CD14-positive monocyte (primary cell): ENCODE results near the gene USP17L17. TPM values are rescaled to one million over a fixed set of nuclear protein-coding genes. Genes with fewer than 3 reads are reported as not detected.
"Not testable (repeated sequence)": the region's sequence is repeated elsewhere in the genome, so short reads cannot be mapped to it uniquely, and the experiment has no call there.

Experiments used
- DNase-seq, 3 donors: peaks; one replicate each; pipeline ENCODE4 v3.0.0-alpha.2; 2011 to 2022
- H2AFZ ChIP-seq: 2 replicates; pipeline ENCODE4 v1.6.0; 2012; ENCODE audit warnings: mild to moderate bottlenecking, low read depth, low read length, inconsistent platforms; ENCODE audit not compliant: insufficient read depth, poor library complexity, severe bottlenecking
- H3K27ac ChIP-seq, 2 donors: 1 replicate in 1 of 2; 2 replicates in 1 of 2; pipeline ENCODE4 v1.5.1; 2012 to 2013; ENCODE audit warnings: low read length in 2 of 2, control low read depth in 1 of 2, inconsistent platforms in 1 of 2, low read depth in 1 of 2, mild to moderate bottlenecking in 1 of 2
- H3K27me3 ChIP-seq, 2 donors: one replicate each; pipeline versions ENCODE4 v1.6.0 to v1.6.1; 2011 to 2013; ENCODE audit warnings: low read length in 2 of 2; ENCODE audit not compliant: control insufficient read depth in 2 of 2, insufficient read depth in 2 of 2
- H3K36me3 ChIP-seq, 2 donors: replicated peaks in 1 of 2; 1 replicate in 1 of 2; 2 replicates in 1 of 2; pipeline versions ENCODE4 v1.5.1 to v1.6.1; 2012 to 2013; ENCODE audit warnings: low read length in 2 of 2, control low read depth in 1 of 2, inconsistent platforms in 1 of 2, mild to moderate bottlenecking in 1 of 2; ENCODE audit not compliant: insufficient read depth in 2 of 2, control insufficient read depth in 1 of 2
- H3K4me1 ChIP-seq, 2 donors: 1 replicate in 1 of 2; 2 replicates in 1 of 2; pipeline versions ENCODE4 v1.5.1 to v1.6.1; 2012 to 2013; ENCODE audit warnings: low read length in 2 of 2, control low read depth in 1 of 2, inconsistent platforms in 1 of 2, mild to moderate bottlenecking in 1 of 2, moderate library complexity in 1 of 2; ENCODE audit not compliant: insufficient read depth in 2 of 2, control insufficient read depth in 1 of 2
- H3K4me2 ChIP-seq: replicated peaks from 2 replicates; pipeline ENCODE3; 2012; ENCODE audit warnings: low read length, moderate library complexity, mild to moderate bottlenecking; ENCODE audit not compliant: poor library complexity, severe bottlenecking; ENCODE audit errors: extremely low read depth
- H3K4me3 ChIP-seq, 3 experiments: fragments of 200-600 bp in 1 of 3; sonication (generic) in 1 of 3; replicated peaks in 1 of 3; 1 replicate in 2 of 3; 2 replicates in 1 of 3; pipeline ENCODE4 v1.5.1; 2011 to 2013; ENCODE audit warnings: low read length in 3 of 3, mild to moderate bottlenecking in 3 of 3, control low read depth in 2 of 3, low read depth in 2 of 3, inconsistent platforms in 1 of 3, moderate library complexity in 1 of 3
- H3K79me2 ChIP-seq: 2 replicates; pipeline ENCODE4 v1.6.0; 2012; ENCODE audit warnings: mild to moderate bottlenecking, control low read depth, inconsistent platforms, low read length, moderate library complexity; ENCODE audit not compliant: insufficient read depth
- H3K9ac ChIP-seq: 2 replicates; pipeline ENCODE4 v1.6.0; 2017; ENCODE audit warnings: low read length, mild to moderate bottlenecking; ENCODE audit not compliant: insufficient read depth, poor library complexity, severe bottlenecking
- H3K9me3 ChIP-seq, 2 donors: replicated peaks in 1 of 2; 1 replicate in 1 of 2; 2 replicates in 1 of 2; pipeline versions ENCODE4 v1.5.1 to v1.6.1; 2012 to 2013; ENCODE audit warnings: low read length in 2 of 2, control low read depth in 1 of 2; ENCODE audit not compliant: control insufficient read depth in 1 of 2, insufficient read depth in 1 of 2
- H4K20me1 ChIP-seq: 2 replicates; pipeline ENCODE4 v1.6.0; 2012; ENCODE audit warnings: mild to moderate bottlenecking, low read length, control low read depth, moderate library complexity; ENCODE audit not compliant: insufficient read depth
- H3K27ac Mint-ChIP-seq, 7 donors: one replicate each; pipeline ENCODE4 v1.8.0; 2020; ENCODE audit warnings: mild to moderate bottlenecking in 7 of 7, mixed read lengths in 7 of 7, moderate library complexity in 6 of 7, inconsistent platforms in 2 of 7
- H3K27me3 Mint-ChIP-seq, 3 donors: one replicate each; pipeline ENCODE4 v1.8.0; 2021 to 2022; ENCODE audit warnings: low read depth in 3 of 3, mild to moderate bottlenecking in 3 of 3, mixed read lengths in 3 of 3, moderate library complexity in 3 of 3, inconsistent platforms in 1 of 3
- H3K36me3 Mint-ChIP-seq, 2 donors: one replicate each; pipeline ENCODE4 v1.8.0; 2020; ENCODE audit warnings: mixed read lengths in 2 of 2, inconsistent platforms in 1 of 2, mild to moderate bottlenecking in 1 of 2
- H3K4me1 Mint-ChIP-seq: one replicate; pipeline ENCODE4 v1.8.0; 2020; ENCODE audit warnings: mild to moderate bottlenecking, mixed read lengths
- H3K4me3 Mint-ChIP-seq, 2 donors: one replicate each; pipeline ENCODE4 v1.8.0; 2020; ENCODE audit warnings: mild to moderate bottlenecking in 2 of 2, mixed read lengths in 2 of 2, moderate library complexity in 1 of 2
- H3K9me3 Mint-ChIP-seq, 7 donors: one replicate each; pipeline ENCODE4 v1.8.0; 2020 to 2022; ENCODE audit warnings: mixed read lengths in 7 of 7, mild to moderate bottlenecking in 6 of 7, moderate library complexity in 6 of 7, inconsistent platforms in 2 of 7
- WGBS: methylation state at CpG from one replicate; pipeline ENCODE4 v1.1.5; 2013; ENCODE audit warnings: missing lambda C conversion rate; ENCODE audit not compliant: insufficient coverage; 5-methylcytosine and 5-hydroxymethylcytosine counted together
- intact Hi-C, 2 donors: fragments of 100-400 bp; cut with micrococcal nuclease; formaldehyde crosslinking; loops; one replicate each; pipeline versions ENCODE4 v1.15.0 to v1.15.1; 2023
- polyA minus RNA-seq: library from RNA; depleted of rRNA, polyadenylated mRNA; stranded (reverse); fragments of >200 nt; gene quantifications from 2 replicates; pipeline ENCODE4 v1.2.3, GENCODE V29; 2012
- polyA plus RNA-seq, 3 donors: library from polyadenylated mRNA; depleted of rRNA in 1 of 3; unstranded in 2 of 3; stranded (reverse) in 1 of 3; fragments of 300-500 nt in 2 of 3; fragments of >200 nt in 1 of 3; fragmentation: Illumina TruSeq in 2 of 3; gene quantifications; 1 replicate in 2 of 3; 2 replicates in 1 of 3; pipeline ENCODE4 v1.2.3, GENCODE V29; 2012 to 2021
- total RNA-seq, 12 experiments: library from RNA in 1 of 12; stranded (reverse) in 1 of 12; fragments of 120-200 nt in 1 of 12; gene quantifications; one replicate each; pipeline ENCODE4 v1.2.4 and lab custom pipeline; 2013 to 2026; ENCODE audit warnings: mixed read lengths in 6 of 12, inconsistent platforms in 1 of 12

Gene USP17L17
- total RNA-seq (2013): not detected
- polyA plus RNA-seq (not detected), polyA minus RNA-seq (not detected in 2 replicates), total RNA-seq (lab: John Stamatoyannopoulos, UW) (0 reads per million in 11 experiments)

DNA sequence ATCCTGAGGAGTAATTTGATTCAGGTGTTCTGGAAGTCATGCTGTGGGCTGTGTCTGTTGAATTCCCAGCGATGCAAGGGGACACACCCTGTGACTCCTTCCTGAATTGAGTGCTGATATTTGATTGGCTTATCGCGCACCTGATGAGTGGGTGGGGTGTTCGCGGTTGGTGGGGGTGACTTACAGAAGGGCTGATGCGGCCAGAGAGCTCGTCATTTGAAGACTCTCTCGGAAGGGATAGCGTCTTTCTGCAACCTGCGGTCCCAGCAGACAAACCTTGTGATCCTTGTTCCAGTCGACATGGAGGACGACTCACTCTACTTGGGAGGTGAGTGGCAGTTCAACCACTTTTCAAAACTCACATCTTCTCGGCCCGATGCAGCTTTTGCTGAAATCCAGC, at the start of gene USP17L17:
TSS of gene USP17L17 (plus strand) at position 301 of the 400 bp plus-strand sequence. CDS start at position 301, 0 bp downstream.
- intact Hi-C loops, H3K9me3 Mint-ChIP-seq: not testable (repeated sequence)

DNA sequence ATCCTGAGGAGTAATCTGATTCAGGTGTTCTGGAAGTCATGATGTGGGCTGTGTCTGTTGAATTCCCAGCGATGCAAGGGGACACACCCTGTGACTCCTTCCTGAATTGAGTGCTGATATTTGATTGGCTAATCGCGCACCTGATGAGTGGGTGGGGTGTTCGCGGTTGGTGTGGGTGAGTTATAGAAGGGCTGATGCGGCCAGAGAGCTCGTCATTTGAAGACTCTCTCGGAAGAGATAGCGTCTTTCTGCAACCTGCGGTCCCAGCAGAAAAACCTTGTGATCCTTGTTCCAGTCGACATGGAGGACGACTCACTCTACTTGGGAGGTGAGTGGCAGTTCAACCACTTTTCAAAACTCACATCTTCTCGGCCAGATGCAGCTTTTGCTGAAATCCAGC, 33.3 kb upstream of the USP17L17 start, which contains the start of gene USP17L10:
TSS of gene USP17L10 (plus strand) at position 301 of the 400 bp plus-strand sequence. CDS start at position 301, 0 bp downstream.
- H3K4me1 Mint-ChIP-seq, H3K4me2 ChIP-seq, DNase-seq, intact Hi-C loops, H3K4me3 Mint-ChIP-seq, H2AFZ ChIP-seq, H3K27me3 Mint-ChIP-seq, H3K9me3 Mint-ChIP-seq, H3K27ac Mint-ChIP-seq, H3K4me3 ChIP-seq, H3K79me2 ChIP-seq, H3K9me3 ChIP-seq, H3K4me1 ChIP-seq, H3K27ac ChIP-seq, H3K9ac ChIP-seq, H3K27me3 ChIP-seq, H3K36me3 Mint-ChIP-seq, H4K20me1 ChIP-seq, H3K36me3 ChIP-seq: not testable (repeated sequence)
- WGBS: 91% methylated on average over 4 of the region's 13 CpGs

More for the DNA sequence above, at the start of gene USP17L17:
- H4K20me1 ChIP-seq, H3K4me1 ChIP-seq, H3K4me3 ChIP-seq, H3K9ac ChIP-seq, H3K27me3 ChIP-seq, H3K4me3 Mint-ChIP-seq, H3K4me1 Mint-ChIP-seq, H3K27ac ChIP-seq, DNase-seq, H3K27me3 Mint-ChIP-seq, H3K9me3 ChIP-seq, H3K36me3 Mint-ChIP-seq, H3K27ac Mint-ChIP-seq, H3K4me2 ChIP-seq, H2AFZ ChIP-seq, H3K79me2 ChIP-seq, H3K36me3 ChIP-seq: not testable (repeated sequence)
- WGBS: no CpG with 5 or more reads among the region's 14 CpGs

- DNase-seq: not testable (repeated sequence)
Measured at GRCh38 chr4:9214701-9215100, 29.0 kb upstream of the USP17L17 start.

DNA sequence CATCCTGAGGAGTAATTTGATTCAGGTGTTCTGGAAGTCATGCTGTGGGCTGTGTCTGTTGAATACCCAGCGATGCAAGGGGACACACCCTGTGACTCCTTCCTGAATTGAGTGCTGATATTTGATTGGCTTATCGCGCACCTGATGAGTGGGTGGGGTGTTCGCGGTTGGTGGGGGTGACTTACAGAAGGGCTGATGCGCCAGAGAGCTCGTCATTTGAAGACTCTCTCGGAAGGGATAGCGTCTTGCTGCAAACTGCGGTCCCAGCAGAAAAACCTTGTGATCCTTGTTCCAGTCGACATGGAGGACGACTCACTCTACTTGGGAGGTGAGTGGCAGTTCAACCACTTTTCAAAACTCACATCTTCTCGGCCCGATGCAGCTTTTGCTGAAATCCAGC, 28.6 kb upstream of the USP17L17 start, which contains the start of gene USP17L11:
TSS of gene USP17L11 (plus strand) at position 301 of the 400 bp plus-strand sequence. CDS start at position 301, 0 bp downstream.
- H3K27ac Mint-ChIP-seq, H3K36me3 Mint-ChIP-seq, H3K27me3 ChIP-seq, H3K4me3 ChIP-seq, intact Hi-C loops, H3K9me3 Mint-ChIP-seq, H3K27ac ChIP-seq, H3K9ac ChIP-seq, H3K4me2 ChIP-seq, H3K4me1 Mint-ChIP-seq, H3K36me3 ChIP-seq, H3K4me1 ChIP-seq, H2AFZ ChIP-seq, DNase-seq, H4K20me1 ChIP-seq, H3K27me3 Mint-ChIP-seq, H3K79me2 ChIP-seq, H3K4me3 Mint-ChIP-seq, H3K9me3 ChIP-seq: not testable (repeated sequence)
- WGBS: no CpG with 5 or more reads among the region's 14 CpGs

More at GRCh38 chr4:9214701-9215100, 29.0 kb upstream of the USP17L17 start:
- H3K27ac Mint-ChIP-seq, H3K9ac ChIP-seq, H3K4me1 ChIP-seq, H2AFZ ChIP-seq, H3K4me3 Mint-ChIP-seq, H3K9me3 Mint-ChIP-seq, H3K36me3 ChIP-seq, H3K27ac ChIP-seq, H3K27me3 Mint-ChIP-seq, H3K4me3 ChIP-seq, H3K4me2 ChIP-seq, H3K4me1 Mint-ChIP-seq, intact Hi-C loops, H4K20me1 ChIP-seq, H3K36me3 Mint-ChIP-seq, H3K27me3 ChIP-seq, H3K79me2 ChIP-seq, H3K9me3 ChIP-seq: not testable (repeated sequence)
- WGBS: 93% methylated on average over 5 of the region's 14 CpGs
